ENCODE results near the gene ECI1.

The ECI1 gene

GRCh38 chr16:2252806-2253148 lies 1.4 kb upstream of the ECI1 start:
- no peak for TF ChIP-seq CEBPB (IDR thresholded peaks at IDR 0.05)

GRCh38 chr16:2250652-2251295 lies 613 bp downstream of the ECI1 start:
- TF ChIP-seq TEAD4 (IDR thresholded peaks at IDR 0.05), result peak; percentile 54
- no peak for TF ChIP-seq CREB1 (IDR thresholded peaks at IDR 0.05; ENCODE audit: low read depth)
- no peak for TF ChIP-seq NFIC (IDR thresholded peaks at IDR 0.05)
- no peak for TF ChIP-seq FOXM1 (IDR thresholded peaks at IDR 0.05; ENCODE audit: borderline replicate concordance, low read depth)
- peak; percentile 23; the same call in 1 of the 2 replicates for TF ChIP-seq CEBPB (IDR thresholded peaks at IDR 0.05)
- TF ChIP-seq EP300 (IDR thresholded peaks at IDR 0.05; ENCODE audit: borderline replicate concordance), result no peak
- no peak for TF ChIP-seq REST (IDR thresholded peaks at IDR 0.05; ENCODE audit: low read depth)

GRCh38 chr16:2246301-2246885 lies 5.0 kb downstream of the ECI1 start:
- TF ChIP-seq EGR1 (IDR thresholded peaks at IDR 0.05), result no peak
- TF ChIP-seq MAX (IDR thresholded peaks at IDR 0.05), result no peak
- TF ChIP-seq RAD21 (IDR thresholded peaks at IDR 0.05; ENCODE audit: low read depth), result no peak
- no peak for TF ChIP-seq EP300 (IDR thresholded peaks at IDR 0.05; ENCODE audit: borderline replicate concordance)
- no peak for TF ChIP-seq USF1 (IDR thresholded peaks at IDR 0.05)
- TF ChIP-seq FOXM1 (IDR thresholded peaks at IDR 0.05; ENCODE audit: borderline replicate concordance, low read depth), result no peak
- no peak for TF ChIP-seq TEAD4 (IDR thresholded peaks at IDR 0.05)
- TF ChIP-seq CREB1 (IDR thresholded peaks at IDR 0.05; ENCODE audit: low read depth), result no peak
- no peak for TF ChIP-seq REST (IDR thresholded peaks at IDR 0.05; ENCODE audit: low read depth)
- TF ChIP-seq NFIC (IDR thresholded peaks at IDR 0.05), result no peak
- TF ChIP-seq TCF12 (IDR thresholded peaks at IDR 0.05; ENCODE audit: low read depth), result no peak
- TF ChIP-seq TAF1 (IDR thresholded peaks at IDR 0.05; ENCODE audit: low read depth), result no peak
- no peak for TF ChIP-seq ZBTB7A (IDR thresholded peaks at IDR 0.05; ENCODE audit: low read depth)

GRCh38 chr16:2244926-2245795 lies 6.2 kb downstream of the ECI1 start:
- TF ChIP-seq ZBTB7A (IDR thresholded peaks at IDR 0.05; ENCODE audit: low read depth), result no peak
- TF ChIP-seq YY1 (IDR thresholded peaks at IDR 0.05; ENCODE audit: low read depth), result no peak
- no peak for TF ChIP-seq REST (IDR thresholded peaks at IDR 0.05; ENCODE audit: low read depth)
- no peak for TF ChIP-seq EGR1 (IDR thresholded peaks at IDR 0.05)
- TF ChIP-seq RAD21 (IDR thresholded peaks at IDR 0.05; ENCODE audit: low read depth), result no peak
- no peak for TF ChIP-seq TEAD4 (IDR thresholded peaks at IDR 0.05)
- TF ChIP-seq EP300 (IDR thresholded peaks at IDR 0.05; ENCODE audit: borderline replicate concordance), result no peak
- TF ChIP-seq USF1 (IDR thresholded peaks at IDR 0.05), result no peak
- no peak for TF ChIP-seq MAX (IDR thresholded peaks at IDR 0.05)
- no peak for TF ChIP-seq TAF1 (IDR thresholded peaks at IDR 0.05; ENCODE audit: low read depth)
- TF ChIP-seq TCF12 (IDR thresholded peaks at IDR 0.05; ENCODE audit: low read depth), result no peak
- no peak for TF ChIP-seq NFIC (IDR thresholded peaks at IDR 0.05)
